GM18508 (cell line): ENCODE results near the gene EMC9.
A peak's percentile ranks its signal among the peaks of the same experiment; 100 is the strongest.
"Not testable (repeated sequence)": the region's sequence is repeated elsewhere in the genome, so short reads cannot be mapped to it uniquely, and the experiment has no call there.

Experiments
- ATAC-seq: cut with Tn5 transposase; IDR thresholded peaks from one replicate; pipeline ENCODE4 v1.9.1; 2021; ENCODE audit warnings: moderate number of reproducible peaks; ENCODE audit not compliant: insufficient read depth, unreplicated experiment

Gene EMC9

DNA sequence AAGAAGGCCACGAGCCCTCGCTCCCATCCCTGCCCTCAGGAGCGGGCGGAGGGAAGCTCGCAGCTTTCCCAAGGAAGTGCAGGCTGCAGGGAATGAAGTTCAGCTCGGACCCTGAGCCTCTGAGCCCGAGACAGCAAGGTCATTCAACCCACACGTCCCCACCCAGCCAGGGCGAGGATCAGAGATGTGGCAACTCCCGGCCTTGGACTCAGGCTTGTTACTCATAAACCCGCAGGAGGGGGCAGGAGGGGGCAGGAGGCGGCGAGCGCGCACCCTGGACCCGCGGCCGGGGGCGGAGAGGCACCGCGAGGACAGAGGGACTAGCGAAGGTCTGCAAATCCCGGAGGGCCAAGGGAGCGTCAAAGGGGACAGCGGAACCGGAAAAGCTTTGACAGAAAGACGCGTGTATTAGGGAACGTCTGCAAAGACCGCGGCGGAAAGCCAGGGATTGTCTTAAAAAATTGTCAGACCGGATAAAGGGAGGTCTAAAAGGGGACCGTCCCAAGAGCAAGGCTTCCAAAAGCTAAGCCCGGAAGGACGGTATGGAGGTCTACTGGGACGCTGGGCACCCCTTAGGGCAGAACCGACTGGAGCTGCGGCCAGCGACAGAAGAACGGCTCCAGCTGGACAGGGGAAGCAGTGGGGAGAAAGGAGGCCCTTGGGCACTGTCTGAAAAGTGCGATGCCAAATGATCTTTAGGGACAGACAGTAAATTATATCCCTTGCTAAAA, 27.4 kb downstream of the EMC9 start:
- ATAC-seq: peak; percentile 9

DNA sequence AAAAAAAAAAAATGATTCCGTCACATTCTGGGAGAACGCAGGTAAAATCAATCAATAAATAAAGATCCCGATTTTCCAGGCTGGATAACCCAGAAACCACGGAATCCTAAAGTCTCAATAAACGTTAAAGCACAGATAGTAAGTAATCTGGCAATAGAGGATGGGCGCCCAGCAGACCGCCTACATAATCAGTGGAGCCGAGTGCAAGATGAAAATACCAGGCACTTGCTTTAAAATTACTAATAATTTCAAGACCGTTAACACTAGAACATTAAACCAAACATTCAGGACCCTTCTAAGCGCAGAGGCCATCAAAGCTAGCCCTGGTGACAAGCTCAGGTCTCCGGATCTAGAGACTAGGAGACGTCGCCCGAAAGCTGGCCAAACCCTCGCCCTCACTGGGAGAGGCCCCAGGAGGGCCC, 28.0 kb downstream of the EMC9 start:
- no peak for ATAC-seq

DNA sequence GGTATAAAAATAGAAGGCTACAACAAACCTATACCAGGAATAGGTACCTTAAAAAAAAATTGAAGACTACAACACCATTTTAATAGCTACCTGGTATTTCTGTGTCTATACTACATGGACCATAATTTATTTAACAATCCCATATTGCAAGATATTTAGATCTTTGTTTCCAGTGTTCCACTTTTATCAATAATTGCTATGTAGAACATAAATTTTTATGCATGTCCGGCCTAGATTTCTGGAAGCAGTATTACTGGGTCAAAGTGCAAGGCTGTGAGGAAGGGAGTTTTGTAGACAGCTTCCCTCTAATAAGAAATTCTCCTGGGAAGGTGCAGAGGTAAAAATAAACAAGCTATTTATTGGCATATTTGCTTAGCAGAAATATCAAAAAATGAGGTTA, 30.9 kb downstream of the EMC9 start:
- no peak for ATAC-seq

DNA sequence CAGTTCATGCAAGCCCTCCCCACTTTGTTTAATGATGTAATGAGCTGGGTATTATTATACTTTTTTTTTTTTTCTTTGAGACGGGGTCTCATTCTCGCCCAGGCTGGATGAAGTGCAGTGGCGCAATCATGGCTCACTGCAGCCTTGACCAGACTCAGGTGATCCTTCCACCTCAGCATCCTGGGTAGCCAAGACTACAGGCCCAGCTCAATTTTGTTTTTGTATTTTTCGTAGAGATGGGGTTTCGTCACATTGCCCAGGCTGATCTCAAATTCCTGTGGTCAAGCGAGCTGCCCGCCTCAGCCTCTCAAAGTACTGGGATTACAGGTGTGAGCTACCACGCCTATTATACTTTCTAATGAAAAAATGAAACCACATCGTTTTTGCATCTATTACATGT, 31.3 kb downstream of the EMC9 start:
- ATAC-seq: no peak

DNA sequence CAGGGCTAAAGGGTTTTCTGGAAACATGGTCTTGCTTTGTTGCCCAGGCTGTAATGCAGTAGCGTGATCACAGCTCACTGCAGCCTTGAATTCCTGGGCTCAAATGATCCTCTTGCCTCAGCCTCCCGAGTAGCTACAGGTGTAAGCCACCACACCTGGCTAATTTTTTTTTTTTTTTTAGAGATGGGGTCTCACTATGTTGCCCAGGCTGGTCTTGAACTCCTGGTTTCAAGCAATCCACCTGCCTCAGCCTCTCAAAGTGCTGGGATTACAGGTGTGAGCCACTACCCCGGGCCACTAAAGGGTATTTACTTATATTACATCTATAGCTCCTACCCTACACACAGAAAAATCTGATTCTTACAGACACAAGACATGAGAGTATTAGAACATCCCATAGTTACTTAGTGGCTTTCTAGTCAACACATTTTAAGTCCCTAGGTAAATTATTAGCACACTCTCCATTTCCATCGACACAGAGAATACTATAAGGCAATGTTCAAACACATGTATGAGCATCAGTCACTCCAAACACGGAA, 33.0 kb downstream of the EMC9 start:
- ATAC-seq: peak; percentile 27

DNA sequence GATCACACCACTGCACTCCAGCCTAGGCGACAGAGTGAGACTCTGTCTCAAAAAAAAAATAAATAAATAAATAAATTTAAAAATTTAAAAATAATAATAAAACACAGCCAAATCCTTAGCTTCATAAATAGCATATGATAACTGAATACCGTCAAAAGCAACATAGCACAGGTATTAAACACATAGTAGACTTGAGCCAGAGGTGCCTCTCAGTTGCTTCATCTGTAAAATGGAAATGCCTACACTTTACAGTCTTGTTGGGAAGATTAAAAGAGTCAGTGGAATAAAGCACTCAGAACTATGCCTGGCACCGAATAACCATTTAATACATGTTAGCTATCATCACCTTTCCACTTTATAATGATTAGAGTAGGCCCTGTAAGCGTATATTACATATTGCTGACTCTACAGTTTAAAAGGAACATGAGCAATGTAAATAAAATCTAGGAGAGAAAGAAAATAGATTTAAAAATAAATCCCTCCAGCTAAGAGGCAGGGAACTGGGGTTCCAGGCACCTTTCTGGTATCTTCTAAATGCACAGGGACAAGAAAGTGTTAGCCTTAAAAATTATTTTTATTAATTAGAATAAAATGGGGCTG, 34.6 kb downstream of the EMC9 start:
- no peak for ATAC-seq

DNA sequence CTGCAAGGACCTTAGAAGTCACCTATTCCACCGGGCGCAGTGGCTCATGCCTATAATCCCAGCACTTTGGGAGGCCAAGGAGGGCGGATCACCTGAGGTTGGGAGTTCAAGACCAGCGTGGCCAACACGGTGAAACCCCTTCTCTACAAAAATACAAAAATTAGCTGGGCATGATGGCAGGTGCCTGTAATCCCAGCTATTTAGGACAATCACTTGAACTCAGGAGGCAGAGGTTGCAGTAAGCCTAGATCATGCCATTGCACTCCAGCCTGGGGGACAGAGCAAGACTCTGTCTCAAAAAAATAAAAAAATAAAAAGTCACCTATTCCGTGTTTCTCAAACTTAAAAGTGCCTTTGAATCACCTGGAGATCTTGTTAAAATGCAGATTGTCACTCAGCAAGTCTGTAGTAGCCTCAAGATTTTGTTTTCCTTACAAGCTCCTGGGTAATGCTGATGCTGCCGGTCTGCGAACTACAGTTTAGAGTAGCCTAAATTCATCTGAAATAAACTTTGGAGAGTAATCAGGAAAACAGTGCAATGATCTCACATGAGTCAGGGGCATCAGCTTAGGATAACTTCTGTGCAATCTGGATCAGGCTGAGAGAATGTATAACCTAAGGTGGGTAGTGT, 35.7 kb downstream of the EMC9 start:
- ATAC-seq: not testable (repeated sequence)

DNA sequence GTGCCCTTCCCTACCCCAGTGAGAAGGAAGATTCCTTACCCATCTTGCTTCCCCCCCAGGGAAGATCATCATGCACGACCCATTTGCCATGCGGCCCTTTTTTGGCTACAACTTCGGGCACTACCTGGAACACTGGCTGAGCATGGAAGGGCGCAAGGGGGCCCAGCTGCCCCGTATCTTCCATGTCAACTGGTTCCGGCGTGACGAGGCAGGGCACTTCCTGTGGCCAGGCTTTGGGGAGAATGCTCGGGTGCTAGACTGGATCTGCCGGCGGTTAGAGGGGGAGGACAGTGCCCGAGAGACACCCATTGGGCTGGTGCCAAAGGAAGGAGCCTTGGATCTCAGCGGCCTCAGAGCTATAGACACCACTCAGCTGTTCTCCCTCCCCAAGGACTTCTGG, 37.9 kb downstream of the EMC9 start:
- ATAC-seq: no peak

DNA sequence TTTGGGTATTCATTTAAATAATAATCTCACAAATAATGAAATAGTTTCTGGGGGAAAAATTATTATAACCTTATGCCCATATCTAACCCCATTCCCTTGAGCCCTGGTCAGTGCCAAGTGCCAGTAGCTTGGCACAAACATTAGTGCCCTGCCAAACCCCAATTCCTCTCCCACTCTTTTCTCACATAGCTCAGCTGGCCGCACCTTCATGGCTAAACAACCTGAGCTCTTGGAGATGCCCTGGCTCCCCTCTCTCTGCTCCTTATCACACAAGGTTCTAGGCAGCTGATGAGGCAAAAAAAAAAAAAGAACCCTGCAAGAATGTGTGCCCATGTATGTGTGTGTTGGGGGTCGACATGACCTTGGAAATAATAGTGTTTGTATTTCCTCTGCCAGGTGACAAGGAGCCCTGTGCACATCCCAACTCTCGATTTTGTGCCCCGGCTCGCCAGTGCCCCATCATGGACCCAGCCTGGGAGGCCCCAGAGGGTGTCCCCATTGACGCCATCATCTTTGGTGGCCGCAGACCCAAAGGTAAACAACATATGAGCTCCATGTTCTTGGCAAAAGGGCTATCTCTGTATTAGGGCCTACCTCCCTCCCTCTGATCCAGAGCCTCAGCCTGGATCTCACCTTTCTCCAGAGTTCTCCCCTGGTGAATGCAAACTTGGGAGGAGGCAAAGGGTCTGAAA, 38.9 kb downstream of the EMC9 start:
- ATAC-seq: no peak

DNA sequence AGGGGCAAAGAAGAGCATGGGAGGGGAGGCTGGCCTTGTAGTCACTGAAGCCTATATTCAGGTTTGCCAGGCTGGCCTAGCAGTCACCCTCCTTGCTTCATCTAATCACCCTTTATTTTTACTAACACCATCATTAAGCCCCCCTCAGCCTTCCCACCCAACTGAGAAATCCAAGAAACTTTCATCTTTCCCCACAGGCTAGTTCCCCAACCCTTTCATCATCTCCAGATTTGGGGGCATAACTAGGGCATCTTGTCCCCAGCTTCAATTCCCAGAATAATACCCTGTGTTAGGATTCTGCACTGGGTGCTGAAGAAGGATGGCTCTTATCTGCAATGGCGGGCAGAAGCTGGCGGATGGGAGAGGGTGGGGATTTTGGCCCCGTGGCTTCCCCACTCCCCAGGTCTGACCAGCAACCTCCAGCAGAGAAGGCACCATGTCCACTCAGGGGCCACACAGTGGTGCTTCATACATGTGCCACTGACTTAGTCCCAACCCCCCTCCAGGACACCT, 40.4 kb downstream of the EMC9 start:
- ATAC-seq: no peak

DNA sequence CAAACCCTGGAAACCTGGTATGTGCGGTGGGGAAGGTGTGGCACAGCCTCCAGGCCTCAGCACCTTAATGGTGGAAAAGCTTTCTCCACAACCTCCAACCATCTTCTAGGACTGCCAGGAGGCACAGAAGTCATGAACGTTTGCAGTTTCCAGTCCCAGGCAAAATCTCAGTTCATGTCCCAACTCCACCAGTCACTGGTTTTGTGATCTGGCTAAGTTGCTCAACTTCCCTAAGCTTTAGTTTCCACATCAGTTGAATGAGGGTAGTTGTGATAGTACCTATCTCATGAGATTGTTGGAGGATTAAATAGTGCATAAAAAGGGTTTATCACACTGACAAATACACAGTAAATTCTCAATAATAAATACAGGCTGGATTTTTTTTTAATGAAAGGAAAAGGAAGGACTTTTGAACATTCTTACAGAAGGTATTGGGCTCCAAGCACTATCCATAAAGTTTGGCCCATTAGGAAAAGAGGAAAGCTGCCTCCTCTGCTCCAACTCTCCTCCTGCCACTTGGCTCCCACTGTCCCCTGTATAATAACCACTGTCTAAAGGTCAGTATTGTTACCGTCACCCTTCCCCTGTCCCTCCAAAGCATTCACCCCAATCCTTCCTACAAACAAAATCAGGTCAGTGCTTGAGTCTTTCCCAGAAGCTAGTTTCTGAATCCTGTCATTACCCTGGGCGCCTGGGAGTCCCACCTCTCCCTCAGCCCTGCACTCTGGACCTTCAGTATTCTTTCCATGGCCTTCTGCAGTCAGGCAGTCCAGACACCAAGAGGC, 41.0 kb downstream of the EMC9 start:
- no peak for ATAC-seq

DNA sequence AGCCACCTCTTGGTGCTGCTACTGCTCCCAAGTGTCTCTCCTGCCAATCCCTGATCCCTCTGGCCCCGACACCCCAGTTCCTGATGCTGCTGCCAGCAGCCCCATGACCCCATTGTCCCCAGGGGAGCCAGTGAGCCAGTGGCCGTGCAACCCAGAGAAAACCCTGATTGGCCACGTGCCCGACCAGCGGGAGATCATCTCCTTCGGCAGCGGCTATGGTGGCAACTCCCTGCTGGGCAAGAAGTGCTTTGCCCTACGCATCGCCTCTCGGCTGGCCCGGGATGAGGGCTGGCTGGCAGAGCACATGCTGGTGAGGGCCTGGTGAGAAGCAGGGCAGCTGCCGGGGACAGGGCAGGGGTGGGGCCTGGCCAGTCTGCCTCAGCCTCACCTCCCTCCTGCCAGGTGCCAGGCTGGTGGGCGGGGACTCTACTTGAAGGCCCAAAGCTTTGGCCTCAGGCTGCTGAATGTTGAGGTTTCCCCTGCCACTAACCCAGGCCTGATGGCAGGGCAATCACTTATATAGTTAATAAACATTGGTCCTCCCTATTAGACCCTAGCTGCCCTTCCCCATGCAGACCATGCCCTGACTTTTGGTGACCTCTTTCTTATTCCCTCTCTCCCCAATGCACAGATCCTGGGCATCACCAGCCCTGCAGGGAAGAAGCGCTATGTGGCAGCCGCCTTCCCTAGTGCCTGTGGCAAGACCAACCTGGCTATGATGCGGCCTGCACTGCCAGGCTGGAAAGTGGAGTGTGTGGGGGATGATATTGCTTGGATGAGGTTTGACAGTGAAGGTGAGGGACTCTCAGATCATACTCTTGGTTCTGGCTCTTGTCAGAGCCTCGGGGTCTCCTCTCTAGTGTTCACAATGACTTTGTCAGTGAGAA, 42.2 kb downstream of the EMC9 start:
- no peak for ATAC-seq

DNA sequence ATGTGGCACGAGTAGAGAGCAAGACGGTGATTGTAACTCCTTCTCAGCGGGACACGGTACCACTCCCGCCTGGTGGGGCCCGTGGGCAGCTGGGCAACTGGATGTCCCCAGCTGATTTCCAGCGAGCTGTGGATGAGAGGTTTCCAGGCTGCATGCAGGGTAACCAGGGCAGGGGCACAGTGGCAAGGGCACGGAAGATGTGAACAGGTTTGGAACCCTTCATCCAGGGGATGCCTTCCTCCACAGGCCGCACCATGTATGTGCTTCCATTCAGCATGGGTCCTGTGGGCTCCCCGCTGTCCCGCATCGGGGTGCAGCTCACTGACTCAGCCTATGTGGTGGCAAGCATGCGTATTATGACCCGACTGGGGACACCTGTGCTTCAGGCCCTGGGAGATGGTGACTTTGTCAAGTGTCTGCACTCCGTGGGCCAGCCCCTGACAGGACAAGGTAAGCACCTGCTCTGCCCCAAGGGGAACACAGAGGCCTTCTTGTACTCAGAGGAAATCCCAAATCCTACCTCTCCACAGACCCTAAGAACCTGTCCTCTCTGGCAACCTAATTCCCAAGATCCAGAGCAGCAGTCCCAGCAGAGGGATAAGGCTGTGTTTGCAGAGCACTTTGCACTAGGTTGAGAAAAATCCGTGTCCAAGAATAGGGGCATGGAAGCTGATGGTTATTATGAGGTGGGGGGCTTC, 43.0 kb downstream of the EMC9 start:
- ATAC-seq: no peak

DNA sequence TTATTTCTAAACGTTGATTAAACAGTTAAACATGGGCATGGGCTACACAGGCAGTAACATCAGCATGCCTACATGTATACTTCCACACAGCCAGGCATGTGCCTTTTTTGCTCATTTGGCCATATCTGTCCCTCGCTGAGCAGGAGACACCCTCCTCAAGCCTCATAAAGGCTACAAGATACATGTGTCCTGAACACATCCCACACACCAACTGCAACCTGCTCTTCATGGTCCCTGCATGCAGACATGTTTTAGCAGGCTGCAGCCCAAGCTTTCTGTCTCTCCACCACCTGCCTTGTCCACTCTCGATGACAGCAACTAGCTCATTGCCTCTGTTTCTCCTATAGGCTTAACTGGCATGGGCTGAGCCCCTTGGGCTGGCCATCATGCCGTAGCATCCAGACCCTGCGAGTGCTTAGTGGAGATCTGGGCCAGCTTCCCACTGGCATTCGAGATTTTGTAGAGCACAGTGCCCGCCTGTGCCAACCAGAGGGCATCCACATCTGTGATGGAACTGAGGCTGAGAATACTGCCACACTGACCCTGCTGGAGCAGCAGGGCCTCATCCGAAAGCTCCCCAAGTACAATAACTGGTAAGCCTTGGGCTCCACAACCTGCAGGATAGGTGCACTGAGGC, 44.7 kb downstream of the EMC9 start:
- ATAC-seq: no peak

DNA sequence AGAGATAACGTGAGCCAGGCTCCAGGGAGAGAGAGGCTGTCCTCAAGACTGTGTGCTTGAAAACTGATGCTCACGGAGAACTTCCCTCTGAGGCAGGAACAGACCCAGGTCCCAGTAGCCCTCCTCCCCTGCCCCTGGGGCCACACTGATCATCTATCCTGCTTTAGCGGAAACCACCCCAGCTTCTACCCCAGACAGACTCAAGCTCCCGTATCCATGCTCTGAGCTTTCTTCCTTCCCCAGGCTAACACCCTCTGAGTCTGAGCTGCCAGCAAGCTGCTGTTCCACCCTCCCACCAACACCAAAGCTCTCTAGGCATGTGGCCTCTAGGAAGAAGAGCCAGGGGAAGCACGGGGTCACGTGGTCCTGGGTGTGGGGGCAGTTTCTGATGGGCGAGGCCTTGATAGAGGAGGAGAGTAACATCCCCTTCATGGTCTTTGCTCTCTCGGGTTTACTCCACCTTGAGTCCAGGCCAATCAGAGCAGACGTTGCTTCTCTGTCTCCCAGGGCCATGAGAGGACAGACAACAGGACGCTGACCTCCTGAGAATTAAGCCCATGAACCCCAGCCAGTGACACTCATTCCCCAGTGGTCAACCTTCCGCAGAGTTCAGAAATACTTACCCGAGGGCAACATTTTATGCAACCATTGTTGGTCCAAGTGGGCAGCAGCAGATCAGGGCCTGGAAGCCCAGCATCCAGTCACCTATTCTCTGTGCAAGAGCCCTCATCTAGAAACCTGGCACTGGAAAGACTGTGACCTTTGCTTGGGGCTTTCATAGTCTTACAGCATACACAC, 45.9 kb downstream of the EMC9 start:
- peak; percentile 61 for ATAC-seq

DNA sequence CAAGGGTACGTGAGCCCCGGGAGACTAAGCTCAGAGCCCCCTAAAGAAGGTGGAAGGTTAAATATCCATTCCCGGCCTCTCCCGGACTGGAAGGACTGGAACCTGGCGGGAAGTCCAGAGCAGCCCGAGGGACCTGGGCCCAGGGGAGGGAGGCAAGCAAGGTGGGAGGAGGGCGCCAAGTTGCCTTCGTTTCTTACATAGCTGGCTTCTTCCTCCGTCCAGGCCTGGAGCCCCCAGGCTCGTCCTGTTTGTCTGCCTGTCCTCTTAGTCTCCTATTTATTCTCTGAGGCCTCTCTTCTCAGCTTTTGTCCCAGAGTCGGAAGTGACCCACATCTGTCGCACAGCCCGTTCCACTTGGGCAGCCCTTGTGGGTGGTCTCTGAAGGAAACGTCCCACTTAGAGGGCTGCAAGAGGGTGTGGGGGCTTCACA, 46.5 kb downstream of the EMC9 start:
- no peak for ATAC-seq
